K562 (cell line): ENCODE results near the gene EIPR1. TPM values are rescaled to one million over a fixed set of nuclear protein-coding genes. Genes with fewer than 3 reads are reported as not detected.

Source experiments
- DMBX1 ChIP-seq: fragments of 250-450 bp; sonication (Bioruptor Pico); IDR thresholded peaks from 2 replicates; pipeline ENCODE4 v1.8.0; 2022; ENCODE audit warnings: inconsistent platforms, mild to moderate bottlenecking, moderate library complexity, borderline replicate concordance
- HDAC1 ChIP-seq, 2 experiments: fragments of 450-650 bp; IDR thresholded peaks; 2 replicates each; pipeline ENCODE4 v1.6.1; 2016 to 2017; ENCODE audit warnings: inconsistent platforms in 1 of 2, mild to moderate bottlenecking in 1 of 2, moderate library complexity in 1 of 2
- KDM5B ChIP-seq: fragments of 200-600 bp; sonication (generic); IDR thresholded peaks from 2 replicates; pipeline ENCODE4 v1.6.1; 2012; ENCODE audit warnings: low read depth, mild to moderate bottlenecking, moderate library complexity, low read length, control low read depth, inconsistent platforms; ENCODE audit not compliant: insufficient replicate concordance
- LEF1 ChIP-seq: fragments of 450-650 bp; IDR thresholded peaks from 2 replicates; pipeline ENCODE4 v1.6.1; 2016; ENCODE audit warnings: mild to moderate bottlenecking
- POLR2A ChIP-seq: fragments of 450-650 bp; conservative IDR thresholded peaks from 2 replicates; pipeline ENCODE4 v1.6.1; 2016
- POLR2G ChIP-seq: fragments of 200-400 bp; formaldehyde crosslinking; IDR thresholded peaks from 2 replicates; pipeline ENCODE4 v1.6.1; 2017; ENCODE audit warnings: low read depth, mild to moderate bottlenecking, antibody characterized with exemption, low read length, moderate library complexity
- SAP30 ChIP-seq: fragments of 200-600 bp; sonication (generic); IDR thresholded peaks from 2 replicates; pipeline ENCODE4 v1.6.1; 2012; ENCODE audit warnings: borderline replicate concordance, low read depth, mild to moderate bottlenecking, moderate library complexity, low read length, control low read depth, inconsistent platforms; ENCODE audit not compliant: insufficient read depth, poor library complexity, severe bottlenecking
- SMAD3 ChIP-seq: fragments of 450-650 bp; formaldehyde crosslinking; conservative IDR thresholded peaks from 2 replicates; pipeline ENCODE4 v1.4.0; 2020; ENCODE audit warnings: mild to moderate bottlenecking
- SREBF2 ChIP-seq: sonication (generic); formaldehyde crosslinking; IDR thresholded peaks from 2 replicates; pipeline ENCODE4 v1.4.0; 2020; ENCODE audit warnings: mild to moderate bottlenecking, missing genetic modification reagents
- STAG1 ChIP-seq: sonication (generic); formaldehyde crosslinking; IDR thresholded peaks from 2 replicates; pipeline ENCODE4 v1.5.0; 2020; ENCODE audit warnings: missing genetic modification reagents, borderline replicate concordance
- U2AF1 ChIP-seq: fragments of 200-400 bp; formaldehyde crosslinking; optimal IDR thresholded peaks from 2 replicates; pipeline ENCODE3; 2017; ENCODE audit warnings: mild to moderate bottlenecking, low read depth, low read length, moderate library complexity
- ZNF23 ChIP-seq: fragments of 250-450 bp; sonication (Bioruptor Pico); IDR thresholded peaks from 2 replicates; pipeline ENCODE4 v1.4.0; 2020; ENCODE audit warnings: mild to moderate bottlenecking
- ZNF24 ChIP-seq: fragments of 450-650 bp; IDR thresholded peaks from 2 replicates; pipeline ENCODE4 v1.6.1; 2016
- polyA plus RNA-seq, 8 experiments: library from polyadenylated mRNA; depleted of rRNA in 4 of 8; stranded (reverse) in 5 of 8; unstranded in 3 of 8; fragments of >200 nt; fragmentation: Nextera tagmentation in 2 of 8; fragmentation: Illumina TruSeq in 1 of 8; extraction: Ambion mirVana in 2 of 8; extraction: Trizol in 1 of 8; gene quantifications; 2 replicates each; pipeline versions ENCODE4 v1.2.1 to v1.2.3, GENCODE V29; 2011 to 2014; ENCODE audit warnings: inconsistent platforms in 1 of 8, missing spikeins in 1 of 8
- total RNA-seq, 7 experiments: library from RNA; depleted of rRNA in 6 of 7; stranded (reverse); fragments of >200 nt in 6 of 7; fragmentation: Illumina TruSeq in 2 of 7; extraction: Trizol in 2 of 7; gene quantifications; 2 replicates each; pipeline versions ENCODE4 v1.2.1 to v1.2.3, GENCODE V29; 2011 to 2021; ENCODE audit warnings: low replicate concordance in 1 of 7
- TF ChIP-seq, protein P1 (sequence below): sonication (generic); formaldehyde crosslinking; IDR thresholded peaks from 2 replicates; pipeline ENCODE4 v1.8.1; 2023; ENCODE audit warnings: missing genetic modification reagents, mild to moderate bottlenecking, borderline replicate concordance
- TF ChIP-seq, protein P2 (sequence below), 3 experiments: fragments of 200-800 bp in 1 of 3; fragments of 250-450 bp in 1 of 3; fragments of 450-650 bp in 1 of 3; sonication (Bioruptor Pico) in 1 of 3; sonication (Bioruptor generic) in 1 of 3; formaldehyde crosslinking in 1 of 3; IDR thresholded peaks; 2 replicates each; pipeline versions ENCODE4 v1.6.1 to v1.8.0; 2016 to 2022; ENCODE audit warnings: mild to moderate bottlenecking in 2 of 3, missing genetic modification characterization in 2 of 3, missing compliant biosample characterization in 1 of 3, moderate library complexity in 1 of 3
- TF ChIP-seq, protein P3 (sequence below): fragments of 450-650 bp; IDR thresholded peaks from one replicate; pipeline ENCODE4 v1.6.1; 2018; ENCODE audit warnings: mild to moderate bottlenecking, moderate library complexity; ENCODE audit not compliant: partially characterized antibody

The EIPR1 gene
- total and polyA plus RNA-seq, 9 of the 15 experiments (the other 6 are each of a cell fraction or from before 2014, with no cell fraction given): 19.9 to 54.4 (median 35.9) TPM

DNA sequence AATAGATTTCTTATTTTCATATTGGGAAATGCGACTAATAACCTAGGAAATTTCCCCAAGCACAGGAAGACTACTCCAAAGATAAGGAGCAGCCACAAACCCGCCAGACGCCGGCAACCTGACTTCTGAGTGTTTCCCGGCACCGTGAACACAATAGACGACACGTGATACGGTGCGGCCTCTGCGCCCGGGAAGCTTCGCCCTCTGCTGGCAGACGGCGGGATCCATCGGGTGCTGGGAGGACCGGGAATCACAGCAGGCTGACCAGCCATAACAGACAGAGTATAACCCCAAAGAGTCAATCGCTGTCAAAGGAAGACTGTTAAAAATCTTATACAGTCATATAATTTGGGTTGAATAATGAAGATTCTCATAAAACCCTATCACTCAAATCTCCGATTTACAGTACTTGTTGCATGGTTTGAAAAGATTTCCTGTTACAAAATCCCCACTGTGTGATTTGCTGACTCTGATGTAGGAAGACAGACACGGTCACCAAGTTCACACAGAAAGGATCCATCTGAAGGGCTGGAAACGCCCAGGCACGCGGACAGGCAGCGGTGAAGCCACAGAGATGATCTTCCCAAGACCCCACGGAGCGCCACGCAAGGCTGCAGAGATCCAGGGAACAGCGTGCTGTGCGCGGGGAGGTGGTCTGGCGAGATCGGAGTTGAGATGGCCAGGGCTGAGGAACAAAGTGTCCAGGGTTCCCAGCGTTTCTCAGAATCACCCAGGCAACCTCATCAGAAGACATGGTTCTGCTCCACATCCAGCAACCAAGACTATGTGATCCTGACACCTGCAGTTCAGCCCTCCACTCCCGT lies 73.8 kb downstream of the EIPR1 start (continued):
- TF ChIP-seq, protein P1, sequence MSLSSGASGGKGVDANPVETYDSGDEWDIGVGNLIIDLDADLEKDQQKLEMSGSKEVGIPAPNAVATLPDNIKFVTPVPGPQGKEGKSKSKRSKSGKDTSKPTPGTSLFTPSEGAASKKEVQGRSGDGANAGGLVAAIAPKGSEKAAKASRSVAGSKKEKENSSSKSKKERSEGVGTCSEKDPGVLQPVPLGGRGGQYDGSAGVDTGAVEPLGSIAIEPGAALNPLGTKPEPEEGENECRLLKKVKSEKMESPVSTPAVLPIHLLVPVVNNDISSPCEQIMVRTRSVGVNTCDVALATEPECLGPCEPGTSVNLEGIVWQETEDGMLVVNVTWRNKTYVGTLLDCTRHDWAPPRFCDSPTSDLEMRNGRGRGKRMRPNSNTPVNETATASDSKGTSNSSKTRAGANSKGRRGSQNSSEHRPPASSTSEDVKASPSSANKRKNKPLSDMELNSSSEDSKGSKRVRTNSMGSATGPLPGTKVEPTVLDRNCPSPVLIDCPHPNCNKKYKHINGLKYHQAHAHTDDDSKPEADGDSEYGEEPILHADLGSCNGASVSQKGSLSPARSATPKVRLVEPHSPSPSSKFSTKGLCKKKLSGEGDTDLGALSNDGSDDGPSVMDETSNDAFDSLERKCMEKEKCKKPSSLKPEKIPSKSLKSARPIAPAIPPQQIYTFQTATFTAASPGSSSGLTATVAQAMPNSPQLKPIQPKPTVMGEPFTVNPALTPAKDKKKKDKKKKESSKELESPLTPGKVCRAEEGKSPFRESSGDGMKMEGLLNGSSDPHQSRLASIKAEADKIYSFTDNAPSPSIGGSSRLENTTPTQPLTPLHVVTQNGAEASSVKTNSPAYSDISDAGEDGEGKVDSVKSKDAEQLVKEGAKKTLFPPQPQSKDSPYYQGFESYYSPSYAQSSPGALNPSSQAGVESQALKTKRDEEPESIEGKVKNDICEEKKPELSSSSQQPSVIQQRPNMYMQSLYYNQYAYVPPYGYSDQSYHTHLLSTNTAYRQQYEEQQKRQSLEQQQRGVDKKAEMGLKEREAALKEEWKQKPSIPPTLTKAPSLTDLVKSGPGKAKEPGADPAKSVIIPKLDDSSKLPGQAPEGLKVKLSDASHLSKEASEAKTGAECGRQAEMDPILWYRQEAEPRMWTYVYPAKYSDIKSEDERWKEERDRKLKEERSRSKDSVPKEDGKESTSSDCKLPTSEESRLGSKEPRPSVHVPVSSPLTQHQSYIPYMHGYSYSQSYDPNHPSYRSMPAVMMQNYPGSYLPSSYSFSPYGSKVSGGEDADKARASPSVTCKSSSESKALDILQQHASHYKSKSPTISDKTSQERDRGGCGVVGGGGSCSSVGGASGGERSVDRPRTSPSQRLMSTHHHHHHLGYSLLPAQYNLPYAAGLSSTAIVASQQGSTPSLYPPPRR (CRISPR knock-in tag): no peak
- no peak for TF ChIP-seq ZNF24
- no peak for TF ChIP-seq ZNF23 (CRISPR knock-in tag)
- TF ChIP-seq, protein P2, sequence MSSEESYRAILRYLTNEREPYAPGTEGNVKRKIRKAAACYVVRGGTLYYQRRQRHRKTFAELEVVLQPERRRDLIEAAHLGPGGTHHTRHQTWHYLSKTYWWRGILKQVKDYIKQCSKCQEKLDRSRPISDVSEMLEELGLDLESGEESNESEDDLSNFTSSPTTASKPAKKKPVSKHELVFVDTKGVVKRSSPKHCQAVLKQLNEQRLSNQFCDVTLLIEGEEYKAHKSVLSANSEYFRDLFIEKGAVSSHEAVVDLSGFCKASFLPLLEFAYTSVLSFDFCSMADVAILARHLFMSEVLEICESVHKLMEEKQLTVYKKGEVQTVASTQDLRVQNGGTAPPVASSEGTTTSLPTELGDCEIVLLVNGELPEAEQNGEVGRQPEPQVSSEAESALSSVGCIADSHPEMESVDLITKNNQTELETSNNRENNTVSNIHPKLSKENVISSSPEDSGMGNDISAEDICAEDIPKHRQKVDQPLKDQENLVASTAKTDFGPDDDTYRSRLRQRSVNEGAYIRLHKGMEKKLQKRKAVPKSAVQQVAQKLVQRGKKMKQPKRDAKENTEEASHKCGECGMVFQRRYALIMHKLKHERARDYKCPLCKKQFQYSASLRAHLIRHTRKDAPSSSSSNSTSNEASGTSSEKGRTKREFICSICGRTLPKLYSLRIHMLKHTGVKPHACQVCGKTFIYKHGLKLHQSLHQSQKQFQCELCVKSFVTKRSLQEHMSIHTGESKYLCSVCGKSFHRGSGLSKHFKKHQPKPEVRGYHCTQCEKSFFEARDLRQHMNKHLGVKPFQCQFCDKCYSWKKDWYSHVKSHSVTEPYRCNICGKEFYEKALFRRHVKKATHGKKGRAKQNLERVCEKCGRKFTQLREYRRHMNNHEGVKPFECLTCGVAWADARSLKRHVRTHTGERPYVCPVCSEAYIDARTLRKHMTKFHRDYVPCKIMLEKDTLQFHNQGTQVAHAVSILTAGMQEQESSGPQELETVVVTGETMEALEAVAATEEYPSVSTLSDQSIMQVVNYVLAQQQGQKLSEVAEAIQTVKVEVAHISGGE (CRISPR knock-in tag; IDR thresholded peaks at IDR 0.05): no peak
- no peak for TF ChIP-seq SAP30
- TF ChIP-seq POLR2G: no peak
- no peak for TF ChIP-seq SMAD3 (CRISPR knock-in tag)
- TF ChIP-seq U2AF1: no peak
- TF ChIP-seq HDAC1 (IDR thresholded peaks at IDR 0.05): 0 out of 4 replicates have a peak, but pooled peaks of 1 of the 2 experiments have one; percentile 26
- peak; percentile 58; the same call in 1 of the 2 replicates for TF ChIP-seq STAG1 (CRISPR knock-in tag)
- TF ChIP-seq KDM5B: no peak
- no peak for TF ChIP-seq POLR2A
- TF ChIP-seq DMBX1 (CRISPR knock-in tag): no peak
- TF ChIP-seq SREBF2 (CRISPR knock-in tag): no peak
- TF ChIP-seq LEF1: no peak
- TF ChIP-seq, protein P3, sequence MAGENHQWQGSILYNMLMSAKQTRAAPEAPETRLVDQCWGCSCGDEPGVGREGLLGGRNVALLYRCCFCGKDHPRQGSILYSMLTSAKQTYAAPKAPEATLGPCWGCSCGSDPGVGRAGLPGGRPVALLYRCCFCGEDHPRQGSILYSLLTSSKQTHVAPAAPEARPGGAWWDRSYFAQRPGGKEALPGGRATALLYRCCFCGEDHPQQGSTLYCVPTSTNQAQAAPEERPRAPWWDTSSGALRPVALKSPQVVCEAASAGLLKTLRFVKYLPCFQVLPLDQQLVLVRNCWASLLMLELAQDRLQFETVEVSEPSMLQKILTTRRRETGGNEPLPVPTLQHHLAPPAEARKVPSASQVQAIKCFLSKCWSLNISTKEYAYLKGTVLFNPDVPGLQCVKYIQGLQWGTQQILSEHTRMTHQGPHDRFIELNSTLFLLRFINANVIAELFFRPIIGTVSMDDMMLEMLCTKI: no peak
